Immature natural killer cell (primary cell): ENCODE data around the gene VAMP2. TPM values are rescaled to one million over a fixed set of nuclear protein-coding genes. Genes with fewer than 3 reads are reported as not detected.

Source experiments
- DNase-seq, 3 donors: peaks; one replicate each; pipeline ENCODE4 v3.0.0; 2022; ENCODE audit warnings: mixed read lengths in 1 of 3
- H3K27ac Mint-ChIP-seq, 6 donors: one replicate each; pipeline ENCODE4 v1.8.0; 2020; ENCODE audit warnings: mixed read lengths in 6 of 6, mild to moderate bottlenecking in 5 of 6, inconsistent platforms in 4 of 6, moderate library complexity in 3 of 6
- H3K27me3 Mint-ChIP-seq, 3 donors: one replicate each; pipeline ENCODE4 v1.8.0; 2020 to 2021; ENCODE audit warnings: low read depth in 3 of 3, mild to moderate bottlenecking in 3 of 3, mixed read lengths in 3 of 3, moderate library complexity in 3 of 3, inconsistent platforms in 1 of 3
- H3K36me3 Mint-ChIP-seq, 3 donors: one replicate each; pipeline ENCODE4 v1.8.0; 2020; ENCODE audit warnings: mixed read lengths in 3 of 3, inconsistent platforms in 2 of 3, mild to moderate bottlenecking in 2 of 3
- H3K4me1 Mint-ChIP-seq, 2 donors: one replicate each; pipeline ENCODE4 v1.8.0; 2020; ENCODE audit warnings: inconsistent platforms in 2 of 2, mild to moderate bottlenecking in 2 of 2, mixed read lengths in 2 of 2, moderate library complexity in 1 of 2
- H3K4me3 Mint-ChIP-seq, 5 donors: one replicate each; pipeline ENCODE4 v1.8.0; 2020; ENCODE audit warnings: mild to moderate bottlenecking in 5 of 5, mixed read lengths in 5 of 5, inconsistent platforms in 3 of 5, moderate library complexity in 3 of 5
- H3K9me3 Mint-ChIP-seq, 6 donors: one replicate each; pipeline ENCODE4 v1.8.0; 2020; ENCODE audit warnings: mild to moderate bottlenecking in 6 of 6, mixed read lengths in 6 of 6, inconsistent platforms in 4 of 6, moderate library complexity in 3 of 6
- polyA plus RNA-seq, 3 donors: library from polyadenylated mRNA; unstranded; fragments of 300-500 nt; fragmentation: Illumina TruSeq; gene quantifications; one replicate each; pipeline ENCODE4 v1.2.3, GENCODE V29; 2021

The VAMP2 gene
- polyA plus RNA-seq, 3 donors from 2014 or later, result 33.6 to 93.6 (median 39.5) TPM

- Mint-ChIP-seq H3K27ac (peak overlapping the region; percentile 92 to 99 (median 96)), H3K9me3 (peaks cover 0 to 6% (median 0%) of the 10 kb centered on the region in 6 donors), H3K4me3 (peak overlapping the region; percentile 95 to 99 (median 97)), H3K27me3 (peaks cover 44 to 61% (median 60%) of the 10 kb centered on the region in 3 donors), H3K36me3 (peaks cover 0 to 4% (median 3%) of the 10 kb centered on the region in 3 donors), H3K4me1 (peaks cover 53 to 60% of the 10 kb centered on the region in 2 donors)
- DNase-seq, result peak; percentile 87 to 90 (median 88)
These were observed 43.8 kb downstream of the VAMP2 start for GRCh38 chr17:8118769-8119580.

GRCh38 chr17:8117980-8118768, 44.6 kb downstream of the VAMP2 start, which contains the start of gene ALOXE3:
TSS of gene ALOXE3 (minus strand) at chr17:8118514. CDS start at chr17:8117990, 524 bp downstream.
- peaks cover 0 to 4% (median 3%) of the 10 kb centered on the region in 3 donors for H3K36me3 Mint-ChIP-seq
- peak within 1 kb of the TSS; percentile 92 to 99 (median 96) for H3K27ac Mint-ChIP-seq
- peak in 2 of 3 donors; percentile 7 to 45 for DNase-seq
- peaks cover 0 to 6% (median 0%) of the 10 kb centered on the region in 6 donors for H3K9me3 Mint-ChIP-seq
- H3K4me3 Mint-ChIP-seq, result peak within 1 kb of the TSS; percentile 95 to 99 (median 97)
- peaks cover 38 to 59% (median 58%) of the 10 kb centered on the region in 3 donors for H3K27me3 Mint-ChIP-seq
- peaks cover 46 to 52% of the 10 kb centered on the region in 2 donors for H3K4me1 Mint-ChIP-seq

GRCh38 chr17:8117367-8117979, 45.3 kb downstream of the VAMP2 start:
- Mint-ChIP-seq H3K4me1 (peaks cover 39 to 45% of the 10 kb centered on the region in 2 donors), H3K27me3 (peaks cover 36 to 59% (median 53%) of the 10 kb centered on the region in 3 donors), H3K4me3 (peak overlapping the region; percentile 95 to 99 (median 97)), H3K9me3 (peaks cover 0 to 6% (median 0%) of the 10 kb centered on the region in 6 donors), H3K27ac (peak overlapping the region in 1 of 6 donors; percentile 96), H3K36me3 (peaks cover 0 to 4% (median 3%) of the 10 kb centered on the region in 3 donors)
- peak in 1 of 3 donors; percentile 5 for DNase-seq

- Mint-ChIP-seq H3K36me3 (peaks cover 0 to 4% (median 3%) of the 10 kb centered on the region in 3 donors), H3K27ac (no peak overlapping the region), H3K27me3 (peaks cover 36 to 59% (median 49%) of the 10 kb centered on the region in 3 donors)
These were observed 46.0 kb downstream of the VAMP2 start for GRCh38 chr17:8116776-8117175.

GRCh38 chr17:8110907-8111306, 51.8 kb downstream of the VAMP2 start:
- Mint-ChIP-seq H3K27me3 (peaks cover 10 to 38% (median 14%) of the 10 kb centered on the region in 3 donors), H3K36me3 (peaks cover 0 to 4% (median 0%) of the 10 kb centered on the region in 3 donors), H3K4me1 (peaks cover 1 to 8% of the 10 kb centered on the region in 2 donors), H3K27ac (no peak overlapping the region), H3K9me3 (no peaks in the 10 kb centered on the region), H3K4me3 (peak overlapping the region in 2 of 5 donors; percentile 24 to 33)
- DNase-seq, result no peak

More at GRCh38 chr17:8116776-8117175, 46.0 kb downstream of the VAMP2 start:
- H3K9me3 Mint-ChIP-seq, result peaks cover 0 to 6% (median 0%) of the 10 kb centered on the region in 6 donors
- no peak for DNase-seq
- H3K4me3 Mint-ChIP-seq, result peak overlapping the region in 2 of 5 donors; percentile 14 to 97
- H3K4me1 Mint-ChIP-seq, result peaks cover 37 to 42% of the 10 kb centered on the region in 2 donors

- Mint-ChIP-seq H3K9me3 (no peaks in the 10 kb centered on the region), H3K36me3 (peaks cover 0 to 4% (median 0%) of the 10 kb centered on the region in 3 donors), H3K27me3 (peaks cover 8 to 36% (median 11%) of the 10 kb centered on the region in 3 donors), H3K27ac (no peak overlapping the region), H3K4me1 (peaks cover 1 to 8% of the 10 kb centered on the region in 2 donors), H3K4me3 (peak overlapping the region in 2 of 5 donors; percentile 24 to 33)
- DNase-seq, result no peak
These were observed 52.3 kb downstream of the VAMP2 start for GRCh38 chr17:8110456-8110804.

GRCh38 chr17:8109661-8110455, 52.9 kb downstream of the VAMP2 start:
- Mint-ChIP-seq H3K27me3 (peaks cover 8 to 34% (median 14%) of the 10 kb centered on the region in 3 donors), H3K4me3 (no peak overlapping the region), H3K27ac (no peak overlapping the region), H3K4me1 (peaks cover 1 to 8% of the 10 kb centered on the region in 2 donors), H3K36me3 (no peaks in the 10 kb centered on the region), H3K9me3 (no peaks in the 10 kb centered on the region)
- peak; percentile 58 to 67 (median 66) for DNase-seq

Other genes with a start within 250 kb of the VAMP2 start
- 1 to 10 TPM; 1.9 to 3.3 (median 2.7) TPM for gene RNF227, start 246.7 kb downstream of the VAMP2 start, polyA plus RNA-seq
- under 1 TPM in 2 of 3 donors, not detected in 1; 0.15 to 0.26 TPM for gene KCNAB3, start 233.1 kb downstream of the VAMP2 start, polyA plus RNA-seq
- gene TRAPPC1, start 231.0 kb downstream of the VAMP2 start, polyA plus RNA-seq, result 100 to 1,000 TPM; 233 to 379 (median 288) TPM
- 10 to 100 TPM in 1 of 3 donors, 1 to 10 TPM in 2; 1.8 to 14.4 (median 8.3) TPM for gene CNTROB, start 230.7 kb downstream of the VAMP2 start, polyA plus RNA-seq
- not detected for gene GUCY2D, start 160.3 kb downstream of the VAMP2 start, polyA plus RNA-seq
- gene ALOX15B, start 123.9 kb downstream of the VAMP2 start, polyA plus RNA-seq, result not detected
- gene ALOX12B, start 75.2 kb downstream of the VAMP2 start, polyA plus RNA-seq, result under 1 TPM in 1 of 3 donors, not detected in 2; 0.17 TPM
- not detected for gene ALOXE3, start 44.4 kb downstream of the VAMP2 start, polyA plus RNA-seq
- gene HES7, start 38.8 kb downstream of the VAMP2 start, polyA plus RNA-seq, result not detected
- gene PER1, start 10.5 kb downstream of the VAMP2 start, polyA plus RNA-seq, result 1 to 10 TPM; 3.5 to 8.5 (median 4.5) TPM
- 10 to 100 TPM; 53.3 to 69.3 (median 64.0) TPM for gene TMEM107, start 13.4 kb upstream of the VAMP2 start, polyA plus RNA-seq
- gene BORCS6, start 27.2 kb upstream of the VAMP2 start, polyA plus RNA-seq, result 10 to 100 TPM; 24.0 to 38.8 (median 27.5) TPM
- 1 to 10 TPM in 2 of 3 donors, under 1 TPM in 1; 0.60 to 3.1 (median 1.6) TPM for gene AURKB, start 47.6 kb upstream of the VAMP2 start, polyA plus RNA-seq
- 10 to 100 TPM in 2 of 3 donors, 1 to 10 TPM in 1; 9.7 to 30.7 (median 15.9) TPM for gene CTC1, start 85.1 kb upstream of the VAMP2 start, polyA plus RNA-seq
- gene PFAS, start 86.3 kb upstream of the VAMP2 start, polyA plus RNA-seq, result 10 to 100 TPM in 2 of 3 donors, 1 to 10 TPM in 1; 5.4 to 18.2 (median 14.4) TPM
- 10 to 100 TPM; 94.7 to 99.7 (median 99.1) TPM for gene RANGRF, start 125.7 kb upstream of the VAMP2 start, polyA plus RNA-seq
- 1 to 10 TPM in 2 of 3 donors, under 1 TPM in 1; 0.91 to 2.6 (median 2.0) TPM for gene SLC25A35, start 132.5 kb upstream of the VAMP2 start, polyA plus RNA-seq
- not detected for gene ARHGEF15, start 147.3 kb upstream of the VAMP2 start, polyA plus RNA-seq
- not detected for gene ODF4, start 176.9 kb upstream of the VAMP2 start, polyA plus RNA-seq
- gene RPL26, start 220.2 kb upstream of the VAMP2 start, polyA plus RNA-seq, result 1,000 to 10,000 TPM in 1 of 3 donors, 100 to 1,000 TPM in 2; 683 to 1,109 (median 864) TPM
- under 1 TPM in 1 of 3 donors, not detected in 2; 0.13 TPM for gene RNF222, start 234.9 kb upstream of the VAMP2 start, polyA plus RNA-seq